Pulmonary artery endothelial cell (primary cell): ENCODE data around the gene RBFOX1. TPM values are rescaled to one million over a fixed set of nuclear protein-coding genes. Genes with fewer than 3 reads are reported as not detected.

Experiments
- DNase-seq: peaks from one replicate; pipeline ENCODE4 v3.0.0-alpha.2; 2011; ENCODE audit warnings: low read depth, low spot score
- total RNA-seq: library from RNA; depleted of rRNA; stranded (reverse); fragments of >200 nt; gene quantifications from 2 replicates; pipeline ENCODE4 v1.2.3, GENCODE V29; 2014

RBFOX1 gene
- total RNA-seq, 1 donor from 2014 or later, result not detected

- no peak for DNase-seq
Observed at GRCh38 chr16:7653746-7654461, 321.3 kb downstream of the RBFOX1 start.

DNA sequence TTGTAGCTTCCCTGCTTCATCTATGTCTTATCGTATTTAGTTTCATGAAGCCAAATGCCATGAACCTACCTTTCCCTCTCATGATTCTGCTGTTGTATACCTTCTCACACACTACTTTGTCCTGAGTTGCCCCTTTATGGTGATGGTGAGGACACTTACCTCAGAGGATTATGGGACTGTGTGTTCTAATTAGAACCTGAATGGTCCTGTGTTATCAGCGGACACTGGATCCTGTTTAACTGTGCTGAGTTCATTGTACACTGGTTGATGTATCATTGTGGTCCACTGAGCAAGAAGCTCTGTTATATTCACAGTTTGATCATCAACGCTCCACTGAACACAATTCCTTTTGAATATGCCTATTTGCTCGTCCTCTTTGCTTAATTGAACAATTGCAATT lies 343.0 kb downstream of the RBFOX1 start:
- no peak for DNase-seq

- DNase-seq, result no peak
Observed at GRCh38 chr16:7680296-7680695, 347.7 kb downstream of the RBFOX1 start.

DNA sequence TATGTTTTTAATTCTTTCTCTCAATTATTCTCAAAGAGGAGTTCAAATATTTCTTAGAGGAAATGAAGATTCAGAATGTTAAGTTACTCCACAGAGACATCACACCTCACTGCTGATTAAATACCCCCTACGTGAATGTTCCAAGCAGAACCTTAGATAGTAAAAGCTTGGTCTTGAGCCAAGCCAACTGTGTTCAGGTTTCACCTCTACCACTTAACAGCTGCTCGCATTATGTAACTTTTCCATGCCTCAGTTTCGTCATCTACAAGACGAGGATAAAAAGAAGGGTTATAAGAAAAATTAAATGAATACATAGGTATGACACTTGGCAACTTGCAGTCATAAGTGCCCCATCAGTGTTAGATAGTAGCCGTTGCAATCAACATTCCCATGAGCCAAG lies 356.2 kb downstream of the RBFOX1 start:
- no peak for DNase-seq

DNA sequence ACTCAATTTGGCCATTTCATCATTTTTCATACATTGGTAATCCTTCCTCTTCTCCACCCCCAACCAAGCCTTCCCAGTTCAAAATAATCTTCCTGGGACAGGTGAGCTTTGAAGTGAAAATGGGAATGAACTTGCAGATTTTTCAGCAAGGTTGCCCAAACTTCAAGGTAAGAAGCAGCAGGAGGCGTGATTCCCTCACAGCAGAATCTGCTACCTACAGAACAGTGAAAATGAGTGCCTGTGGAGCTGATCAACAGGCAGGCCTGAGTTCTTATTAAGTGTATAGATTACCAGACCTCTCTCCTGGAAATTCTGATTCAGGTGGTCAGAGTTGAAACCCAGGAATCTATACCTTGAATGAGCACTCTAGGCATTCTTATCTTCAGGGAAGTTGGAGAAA lies 356.6 kb downstream of the RBFOX1 start:
- no peak for DNase-seq

- no peak for DNase-seq
Observed at GRCh38 chr16:7691533-7691932, 358.9 kb downstream of the RBFOX1 start.

DNA sequence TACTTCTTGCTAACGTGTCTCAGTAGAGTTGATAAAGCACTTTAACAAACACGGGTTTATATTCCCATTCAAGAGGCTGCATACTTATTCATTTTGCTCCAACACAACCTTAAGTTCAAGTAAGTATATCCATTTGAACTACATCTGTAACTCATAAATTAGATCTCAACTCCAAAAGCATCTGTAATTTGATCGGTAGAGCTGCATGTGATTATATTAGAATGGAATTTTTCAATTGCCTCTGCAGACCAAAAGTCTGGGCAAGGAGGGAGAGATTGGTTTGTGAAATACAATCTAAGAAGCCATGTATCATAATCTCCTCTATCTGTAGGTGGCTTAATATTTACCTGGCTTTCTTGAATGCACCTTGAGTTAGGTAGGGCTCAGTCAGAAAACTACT lies 371.0 kb downstream of the RBFOX1 start:
- DNase-seq, result no peak

GRCh38 chr16:7705885-7706284 lies 373.2 kb downstream of the RBFOX1 start:
- DNase-seq, result no peak

DNA sequence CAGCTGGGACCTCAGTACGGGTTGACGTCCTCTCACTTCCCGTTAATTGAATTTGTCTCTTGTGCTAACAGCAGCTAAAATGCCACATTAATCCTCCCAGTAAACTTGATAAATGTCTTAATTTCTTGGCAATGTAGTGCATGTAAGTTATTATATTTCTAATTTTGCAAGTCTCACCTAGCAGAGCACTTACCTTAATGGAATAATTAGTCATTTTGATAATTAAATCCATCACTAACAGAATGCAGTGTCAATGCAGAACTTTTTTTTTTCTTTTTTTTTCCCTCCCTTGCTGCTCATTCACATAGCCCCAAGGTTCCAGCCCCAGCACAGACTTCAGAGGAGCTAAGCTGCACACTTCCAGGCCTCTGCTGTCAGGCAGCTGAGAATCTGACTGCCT lies 376.5 kb downstream of the RBFOX1 start:
- DNase-seq, result no peak

DNA sequence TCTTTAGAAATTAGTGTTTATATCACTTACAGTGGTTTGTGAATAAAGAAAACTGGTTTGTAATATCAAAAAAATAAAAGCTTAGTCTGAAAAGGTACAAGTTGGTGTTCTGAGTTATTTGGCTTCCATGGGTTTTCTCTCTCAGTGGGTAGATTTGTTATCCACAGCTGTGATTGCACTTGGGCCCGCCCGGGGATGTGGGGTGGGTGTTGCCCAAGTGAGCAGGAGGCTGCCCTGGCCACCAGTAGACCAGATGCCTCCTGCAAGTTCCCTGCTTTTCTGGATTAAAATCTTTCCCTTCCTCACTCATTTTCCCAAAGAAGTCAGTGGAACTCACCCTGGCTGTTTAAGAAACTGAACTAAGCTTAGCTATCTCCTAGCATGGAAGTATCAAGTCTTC lies 380.6 kb downstream of the RBFOX1 start:
- no peak for DNase-seq

GRCh38 chr16:7714775-7715174 lies 382.1 kb downstream of the RBFOX1 start:
- DNase-seq, result no peak

GRCh38 chr16:7716660-7717550 lies 384.3 kb downstream of the RBFOX1 start:
- no peak for DNase-seq

DNA sequence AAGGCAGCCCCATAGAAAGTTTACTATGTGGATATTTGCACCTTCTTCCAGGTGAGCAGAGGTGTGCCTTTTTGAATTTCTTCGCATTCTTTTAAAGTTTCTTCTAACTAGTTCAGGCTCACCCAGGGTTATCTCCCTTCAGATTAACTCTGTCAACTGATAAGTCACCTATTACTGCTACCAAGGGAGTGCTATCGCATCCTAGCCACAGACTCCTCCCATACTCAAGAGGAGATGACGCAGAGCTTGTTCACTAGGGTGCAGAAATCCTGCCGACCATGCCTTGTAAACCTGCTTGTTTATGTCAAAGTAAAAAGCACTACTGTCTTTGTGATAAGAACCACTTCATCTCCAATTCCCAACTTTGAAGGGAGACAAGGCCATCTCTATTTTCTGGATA lies 390.1 kb downstream of the RBFOX1 start:
- DNase-seq, result no peak

- no peak for DNase-seq
Observed at GRCh38 chr16:7731141-7731540, 398.5 kb downstream of the RBFOX1 start.

DNA sequence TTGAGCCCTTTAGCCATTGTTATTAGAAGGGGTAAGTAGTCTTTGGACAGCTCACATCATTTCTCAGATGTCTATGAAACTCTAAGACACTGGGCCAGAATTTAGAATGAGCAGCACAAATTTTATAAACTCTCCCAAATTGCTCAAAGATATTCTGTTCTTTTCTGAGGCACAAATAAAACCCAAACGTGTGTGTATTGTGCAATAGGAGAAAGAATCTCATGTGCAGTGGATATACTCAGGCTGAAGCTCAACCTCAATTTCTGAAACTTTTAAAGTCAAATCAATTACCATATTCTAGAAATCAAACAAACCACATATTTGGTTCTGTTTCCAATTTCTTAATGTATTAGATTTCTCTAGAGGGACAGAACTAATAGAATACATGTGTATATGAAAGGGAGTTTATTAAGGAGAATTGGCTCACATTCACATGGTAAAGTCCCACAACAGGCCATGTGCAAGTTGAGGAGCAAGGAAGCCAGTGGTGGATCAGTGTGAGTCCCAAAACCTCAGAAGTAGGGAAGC lies 403.6 kb downstream of the RBFOX1 start:
- DNase-seq, result no peak

- no peak for DNase-seq
Observed at GRCh38 chr16:7742626-7743025, 410.0 kb downstream of the RBFOX1 start.

DNA sequence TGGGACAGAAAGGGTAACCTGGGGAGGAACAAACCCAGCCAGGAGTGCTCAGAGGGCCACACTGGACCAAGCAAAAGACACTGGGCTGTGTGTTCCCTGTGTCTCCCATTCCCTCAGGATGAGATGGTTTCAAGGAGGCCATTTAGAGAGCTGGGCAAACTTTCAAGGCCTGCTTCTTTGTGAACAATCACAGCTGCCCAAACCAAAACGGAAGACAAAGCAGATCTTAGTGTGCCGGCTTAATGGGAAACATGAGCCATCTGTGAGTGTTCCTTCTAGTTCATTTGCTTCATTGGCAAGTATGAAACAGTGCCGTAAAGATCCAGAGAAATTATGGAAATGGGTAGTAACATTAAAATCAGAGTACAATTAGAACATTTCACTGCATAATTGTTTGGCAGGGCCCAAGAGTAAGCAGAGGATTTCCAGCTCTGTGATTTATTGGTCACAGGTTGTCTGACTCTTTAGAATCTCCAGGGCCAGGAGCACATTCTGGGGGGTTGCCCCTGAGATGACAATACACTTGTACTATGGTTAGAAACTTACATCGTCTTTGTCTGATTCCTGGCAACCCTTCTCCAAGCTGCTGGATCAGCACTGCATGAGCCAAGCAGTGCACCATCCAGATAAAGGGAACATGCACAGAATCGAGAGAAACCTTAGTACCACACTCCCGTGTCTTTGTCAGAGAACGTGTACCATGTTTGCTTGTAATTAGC lies 412.1 kb downstream of the RBFOX1 start:
- no peak for DNase-seq

DNA sequence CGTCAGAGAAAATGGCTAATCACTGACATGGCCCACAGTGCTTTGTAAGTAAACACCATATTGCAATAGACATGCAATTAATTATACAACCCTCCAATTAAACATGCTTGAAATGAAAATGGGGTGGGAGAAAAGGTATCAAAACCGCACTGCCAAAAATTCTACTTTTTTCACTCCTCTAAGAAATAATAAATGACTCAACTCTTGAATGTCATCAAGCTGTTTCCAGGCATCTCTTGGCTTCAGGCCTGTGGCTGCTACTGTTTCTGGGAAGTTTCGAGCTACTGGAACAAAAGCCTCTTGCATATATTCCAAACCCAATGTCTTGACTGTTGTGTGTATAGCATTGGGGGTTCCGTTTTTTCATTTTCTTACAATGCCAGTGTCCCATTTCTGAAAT lies 412.6 kb downstream of the RBFOX1 start:
- DNase-seq, result no peak

DNA sequence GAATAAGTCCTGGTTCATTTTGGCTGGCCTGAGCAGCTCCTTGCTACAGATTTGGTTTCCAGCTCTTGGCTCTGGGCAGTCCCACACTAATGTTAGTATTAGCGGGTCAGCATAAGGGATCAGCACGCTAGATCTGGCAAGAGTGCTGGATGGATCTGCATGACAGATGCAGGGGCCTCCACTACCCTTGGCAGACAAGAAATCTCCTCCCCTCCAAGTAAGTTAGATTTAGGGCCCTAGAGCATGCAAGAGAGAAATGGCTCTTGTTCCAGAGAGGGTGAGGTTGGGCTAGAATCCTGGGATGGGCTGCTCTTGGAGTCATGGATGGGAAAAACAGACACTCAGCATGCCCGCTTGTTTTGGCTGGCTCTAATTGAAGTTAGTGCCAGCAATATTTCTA lies 414.3 kb downstream of the RBFOX1 start:
- no peak for DNase-seq

DNA sequence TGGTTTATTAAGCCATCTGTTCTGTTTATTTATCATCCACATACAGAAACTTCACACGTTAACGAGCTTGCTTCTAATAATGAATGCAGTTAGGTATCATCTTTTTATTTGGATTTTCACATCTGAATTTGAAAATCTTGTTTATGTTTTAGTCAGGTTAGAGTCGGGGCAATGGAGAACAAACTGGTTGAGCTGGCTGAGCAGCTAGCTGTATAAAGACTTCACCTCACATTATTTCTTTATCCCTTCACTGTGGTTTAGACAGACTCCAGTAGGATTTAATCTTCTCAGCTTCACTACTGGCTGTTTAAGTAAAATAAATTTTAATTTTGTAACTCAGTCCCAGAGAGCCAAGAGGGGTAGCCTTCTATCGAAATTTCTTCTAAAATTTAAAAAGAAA lies 415.9 kb downstream of the RBFOX1 start:
- no peak for DNase-seq

DNA sequence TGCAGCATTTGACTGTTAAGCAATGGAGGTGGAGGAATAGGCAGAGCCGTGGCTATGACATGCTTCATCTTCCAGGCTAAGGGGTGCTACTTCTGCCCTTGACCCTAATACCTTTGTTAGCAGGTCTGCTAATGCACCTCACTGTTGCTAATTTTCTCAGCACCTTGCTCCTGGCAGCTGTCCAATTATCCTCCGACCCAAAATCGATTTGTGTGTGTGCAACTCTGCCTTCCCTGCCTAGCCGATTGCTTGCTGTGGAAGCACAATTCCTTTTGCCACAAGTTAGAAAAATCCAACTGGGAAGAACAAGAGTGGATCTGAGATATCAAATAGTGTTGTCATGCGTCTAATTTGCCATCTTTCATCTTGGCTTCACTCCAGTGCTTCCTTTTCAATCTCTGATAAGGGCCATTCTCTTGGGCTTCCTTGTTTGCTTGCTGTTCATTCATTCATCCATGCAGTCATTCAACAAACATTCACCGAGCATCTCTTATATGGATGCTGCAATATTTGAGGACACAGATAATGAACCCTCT lies 422.8 kb downstream of the RBFOX1 start:
- no peak for DNase-seq
